GM18858 (cell line): ENCODE data around the gene AFAP1L2.

Experiments used
- ATAC-seq: cut with Tn5 transposase; IDR thresholded peaks from one replicate; pipeline ENCODE4 v1.9.1; 2021; ENCODE audit not compliant: unreplicated experiment

AFAP1L2 gene

DNA sequence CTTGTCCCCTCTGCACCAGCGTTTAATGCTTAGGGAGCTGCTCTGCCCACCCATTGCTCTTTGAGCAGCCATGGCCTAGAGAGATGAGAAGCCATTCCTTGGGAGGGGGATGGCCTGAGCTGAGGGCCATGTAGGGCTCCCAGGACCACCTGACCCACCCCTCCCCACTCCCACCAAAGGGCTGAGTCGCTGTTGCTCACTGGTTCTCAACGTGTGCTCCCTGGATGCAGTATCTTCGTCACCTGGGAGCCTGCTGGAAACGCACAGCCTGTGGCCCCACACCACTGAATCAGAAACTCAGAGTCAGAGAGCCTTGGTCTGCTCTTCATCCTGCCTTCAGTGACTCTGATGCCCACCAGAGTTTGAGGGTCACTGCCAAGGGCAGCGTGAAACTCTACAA, 128.2 kb downstream of the AFAP1L2 start:
- ATAC-seq, result no peak

DNA sequence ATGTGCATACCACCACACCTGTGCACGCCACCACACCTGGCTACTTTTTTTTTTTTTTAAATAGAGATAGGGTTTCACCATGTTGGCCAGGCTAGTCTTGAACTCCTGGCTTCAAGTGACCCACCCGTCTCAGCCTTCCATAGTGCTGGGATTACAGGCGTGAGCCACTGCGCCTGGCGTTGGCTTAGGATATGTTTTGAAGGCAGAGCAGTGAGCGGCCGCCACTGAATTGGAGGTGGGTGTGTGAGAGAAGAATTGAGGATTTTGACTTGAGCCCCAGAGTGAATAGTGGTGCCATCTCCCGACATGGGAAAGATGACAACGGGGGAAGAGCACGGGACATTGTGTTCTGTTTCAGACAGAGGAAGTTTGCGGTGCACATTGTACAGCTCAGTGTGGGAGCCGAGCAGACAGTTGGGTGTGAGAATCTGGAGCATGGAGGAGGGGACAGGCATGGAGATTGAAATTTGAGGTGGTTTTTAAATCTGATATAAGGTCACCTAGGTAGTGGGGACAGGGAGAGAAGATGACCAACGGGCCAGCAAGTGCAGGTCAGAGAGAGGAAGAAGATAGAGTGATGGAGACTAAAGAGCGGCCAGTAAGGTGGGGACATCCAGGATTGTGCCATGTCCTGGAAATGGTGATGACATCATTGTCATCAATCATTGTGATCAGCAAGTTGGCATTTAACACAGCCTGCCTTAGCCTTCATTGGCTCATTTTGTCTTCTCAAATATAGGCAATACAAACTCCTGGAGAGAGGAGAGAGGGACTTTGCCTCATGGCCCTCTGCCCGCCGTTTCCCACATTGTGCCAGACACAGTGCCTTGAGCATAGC, 129.5 kb downstream of the AFAP1L2 start:
- ATAC-seq, result no peak

DNA sequence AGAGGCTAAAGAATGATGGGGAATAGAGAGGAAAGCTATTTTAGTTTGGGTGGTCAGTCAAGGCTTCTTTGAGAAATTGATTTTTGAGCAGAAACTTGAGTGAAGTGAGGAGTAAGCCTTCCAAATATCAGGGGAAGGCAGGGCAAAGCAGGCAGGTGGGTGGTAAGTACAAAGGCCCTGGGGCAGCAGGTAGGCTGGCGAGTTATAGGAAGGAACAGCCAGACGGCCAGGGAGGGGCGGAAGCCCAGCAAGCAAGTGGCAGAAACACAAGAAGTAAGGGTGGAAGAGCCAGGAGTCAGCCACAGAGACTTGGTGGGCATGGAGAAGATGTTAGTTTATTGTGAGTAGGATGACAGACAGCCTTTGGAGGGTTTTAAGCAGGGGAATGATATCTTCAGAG, 130.4 kb downstream of the AFAP1L2 start:
- ATAC-seq, result no peak

DNA sequence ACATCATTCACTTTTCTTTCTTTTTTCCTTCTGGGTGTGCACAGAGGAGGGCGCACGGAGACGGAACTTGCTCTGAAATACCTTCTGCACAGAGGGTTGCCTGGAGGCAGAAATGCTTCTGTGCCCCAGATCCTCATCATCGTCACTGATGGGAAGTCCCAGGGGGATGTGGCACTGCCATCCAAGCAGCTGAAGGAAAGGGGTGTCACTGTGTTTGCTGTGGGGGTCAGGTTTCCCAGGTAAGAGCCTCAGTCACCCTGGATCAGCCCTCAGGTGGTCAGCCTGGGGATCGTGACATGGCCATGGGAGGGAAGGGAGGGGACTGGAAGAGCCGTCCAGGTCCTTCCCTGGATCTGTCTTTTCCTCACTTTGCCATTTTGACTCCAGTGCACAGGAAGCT, 131.6 kb downstream of the AFAP1L2 start:
- ATAC-seq, result no peak

DNA sequence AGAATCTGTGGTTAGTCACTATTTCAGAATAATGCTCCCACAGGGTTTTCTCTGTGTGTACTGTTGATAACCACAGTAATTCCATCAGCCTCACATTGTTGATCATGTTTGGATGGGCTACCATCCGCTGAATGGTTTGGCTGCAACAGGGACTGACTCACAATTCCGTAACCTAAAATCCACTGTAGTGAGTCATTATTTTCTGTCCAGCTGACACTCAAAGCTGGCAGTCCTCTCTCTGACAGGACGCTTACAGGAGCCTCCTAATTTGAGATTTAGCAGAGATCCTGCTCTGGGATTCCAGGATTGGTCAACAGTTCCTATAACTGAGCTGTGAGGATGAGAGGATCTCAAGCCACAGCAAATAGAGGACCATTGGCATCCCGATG, 132.5 kb downstream of the AFAP1L2 start:
- ATAC-seq, result no peak

DNA sequence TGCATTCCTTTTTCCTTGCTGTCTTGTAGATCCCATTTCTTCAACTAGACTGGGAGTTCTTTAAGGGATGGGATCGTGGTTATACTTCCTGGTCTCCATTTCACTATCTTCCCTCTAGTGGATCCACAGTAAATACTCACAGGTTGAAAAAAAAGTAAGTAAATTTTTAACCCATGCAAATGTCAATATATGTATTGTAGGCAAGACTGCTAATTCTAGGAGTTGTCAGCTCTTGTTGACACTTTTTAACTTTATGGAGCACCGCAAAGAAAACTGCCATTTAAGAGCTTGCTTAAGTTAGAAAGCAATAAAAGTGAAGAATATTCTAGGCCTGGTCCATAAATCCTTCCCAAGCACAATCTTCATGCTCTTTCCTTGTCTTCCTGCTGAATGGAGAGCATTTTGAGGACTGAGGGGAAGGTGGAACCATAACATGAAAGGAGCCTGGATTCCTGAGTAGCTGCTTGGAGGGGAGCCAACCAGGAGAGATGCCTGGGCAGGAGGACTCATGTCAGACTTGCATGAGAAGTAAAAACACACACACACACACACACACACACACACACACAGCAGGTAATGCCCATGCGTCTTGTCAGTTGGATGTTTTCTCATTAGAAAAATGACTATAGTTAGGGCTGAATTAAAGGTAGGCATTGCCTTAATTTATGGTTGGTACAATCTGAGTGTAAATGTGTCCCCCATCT, 133.1 kb downstream of the AFAP1L2 start:
- no peak for ATAC-seq

DNA sequence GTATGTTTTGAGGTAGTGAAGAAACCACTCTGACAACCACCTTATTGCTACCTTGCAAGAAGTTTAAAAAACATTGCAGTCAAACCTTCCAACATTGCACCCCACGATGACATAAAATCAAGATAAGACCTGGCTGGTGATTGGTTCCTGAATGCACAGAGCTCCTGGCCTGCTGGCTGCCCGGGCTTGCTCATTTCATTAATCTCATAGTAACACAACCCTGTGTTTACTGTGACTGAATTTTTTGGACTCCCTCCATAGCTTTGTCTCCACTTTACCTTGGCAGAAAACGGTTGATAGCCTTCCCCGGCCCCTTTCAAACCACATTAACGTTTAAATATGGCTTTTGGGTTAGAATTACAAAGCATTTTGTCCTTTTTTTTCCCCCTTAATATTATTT, 137.8 kb downstream of the AFAP1L2 start:
- no peak for ATAC-seq

DNA sequence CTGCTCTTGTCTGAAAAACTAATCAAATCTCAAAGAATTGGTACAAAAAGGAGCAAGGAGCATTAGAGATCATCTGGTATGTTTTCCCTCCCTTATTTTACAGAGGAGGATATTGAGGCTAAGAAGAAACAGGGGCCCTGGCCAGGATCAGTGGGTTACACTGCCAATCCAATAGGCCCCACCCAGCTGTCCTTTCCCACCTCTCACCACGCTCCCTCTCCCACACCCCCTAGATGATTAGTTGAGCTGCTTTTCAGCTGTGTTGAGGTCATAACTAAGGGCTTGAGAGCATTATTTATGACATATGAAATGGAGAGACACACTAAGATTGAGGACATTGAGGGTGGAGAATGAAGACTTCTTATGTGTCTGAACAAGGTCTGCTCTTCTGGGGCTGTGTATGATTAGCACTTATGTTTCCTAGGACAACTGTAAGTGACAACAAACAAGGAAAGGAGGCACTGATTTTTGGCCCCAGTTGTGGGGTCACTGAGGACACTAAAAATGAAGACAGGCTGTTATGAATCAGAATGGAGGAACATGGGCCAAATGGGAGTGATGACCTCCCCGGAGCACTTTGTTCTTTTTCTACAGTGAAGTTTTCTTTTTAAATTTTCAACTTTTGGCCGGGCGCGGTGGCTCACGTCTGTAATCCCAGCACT, 138.8 kb downstream of the AFAP1L2 start:
- ATAC-seq, result no peak

DNA sequence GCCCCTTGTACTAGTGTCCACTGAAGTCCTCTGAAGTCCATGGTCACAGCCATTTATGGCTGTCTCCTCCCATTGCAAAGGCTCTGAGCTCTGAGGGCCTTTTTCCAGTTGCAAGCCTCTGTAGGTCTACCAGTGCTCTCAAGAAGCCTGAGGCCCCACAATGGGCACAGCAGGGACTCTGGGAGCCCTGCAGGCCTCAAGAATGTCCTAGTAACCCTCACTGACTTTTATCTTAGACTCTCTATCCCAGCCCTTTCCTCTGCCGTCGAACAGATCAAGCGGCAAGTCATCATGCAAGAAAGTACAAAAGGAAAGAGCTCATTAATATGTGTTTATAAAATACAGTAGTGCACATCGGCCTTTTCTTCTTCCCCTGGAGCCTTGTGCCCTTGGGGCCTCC, 141.8 kb downstream of the AFAP1L2 start:
- no peak for ATAC-seq

DNA sequence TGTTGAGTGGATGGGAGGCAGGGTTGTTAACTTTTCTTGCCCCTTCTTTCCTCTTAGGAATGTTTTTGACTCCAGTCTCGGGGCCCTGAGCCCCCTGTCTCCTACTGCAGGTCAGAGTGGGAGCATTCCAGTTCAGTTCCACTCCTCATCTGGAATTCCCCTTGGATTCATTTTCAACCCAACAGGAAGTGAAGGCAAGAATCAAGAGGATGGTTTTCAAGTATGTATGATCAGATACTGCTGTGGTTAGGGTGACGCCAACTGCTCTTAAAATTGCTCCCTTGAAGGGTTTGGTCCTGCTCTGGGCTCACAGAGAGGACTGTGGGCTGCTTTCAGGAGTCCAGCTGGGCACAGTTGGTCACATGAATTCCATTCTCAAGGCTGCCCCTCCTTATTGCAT, 143.2 kb downstream of the AFAP1L2 start:
- ATAC-seq, result no peak

DNA sequence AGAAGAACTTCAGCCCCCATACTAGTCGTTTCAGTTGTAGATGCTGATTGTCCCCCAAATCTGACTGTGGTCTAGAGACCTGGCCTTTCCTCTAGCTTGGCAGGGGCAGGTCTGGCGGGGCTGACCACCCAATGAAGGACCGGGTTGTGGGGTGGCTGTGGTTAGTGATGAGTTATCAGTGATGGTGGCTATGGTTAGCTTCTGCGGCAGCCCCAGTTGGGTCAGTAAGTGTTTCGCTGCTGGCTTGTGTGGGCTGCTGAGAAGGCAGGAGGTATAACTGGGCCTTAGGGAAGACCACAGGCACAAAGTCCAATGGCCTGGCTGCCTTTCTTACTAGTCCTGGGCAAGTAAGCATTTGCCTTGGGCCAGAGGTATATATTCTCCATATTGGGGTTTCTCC, 143.9 kb downstream of the AFAP1L2 start:
- ATAC-seq, result no peak

DNA sequence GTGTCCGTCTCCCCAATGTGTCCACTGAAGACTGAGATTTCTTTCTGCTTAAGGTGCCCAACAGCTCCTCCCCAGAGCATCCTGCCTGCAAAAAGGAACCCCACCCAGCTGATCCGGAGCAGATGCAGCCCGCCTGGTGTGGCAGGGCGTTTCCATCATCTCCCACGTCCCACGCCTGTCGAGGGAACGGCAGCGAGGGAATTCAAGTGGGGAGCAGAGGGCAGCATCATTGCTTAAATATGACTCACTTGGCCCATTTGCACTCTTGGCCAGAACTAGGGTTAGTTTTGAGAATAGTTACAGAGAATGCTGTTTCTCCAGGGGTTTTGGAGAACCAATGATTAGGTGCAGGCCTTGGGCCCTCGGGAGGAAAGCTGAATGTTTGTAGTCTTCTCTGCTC, 144.5 kb downstream of the AFAP1L2 start:
- ATAC-seq, result no peak

DNA sequence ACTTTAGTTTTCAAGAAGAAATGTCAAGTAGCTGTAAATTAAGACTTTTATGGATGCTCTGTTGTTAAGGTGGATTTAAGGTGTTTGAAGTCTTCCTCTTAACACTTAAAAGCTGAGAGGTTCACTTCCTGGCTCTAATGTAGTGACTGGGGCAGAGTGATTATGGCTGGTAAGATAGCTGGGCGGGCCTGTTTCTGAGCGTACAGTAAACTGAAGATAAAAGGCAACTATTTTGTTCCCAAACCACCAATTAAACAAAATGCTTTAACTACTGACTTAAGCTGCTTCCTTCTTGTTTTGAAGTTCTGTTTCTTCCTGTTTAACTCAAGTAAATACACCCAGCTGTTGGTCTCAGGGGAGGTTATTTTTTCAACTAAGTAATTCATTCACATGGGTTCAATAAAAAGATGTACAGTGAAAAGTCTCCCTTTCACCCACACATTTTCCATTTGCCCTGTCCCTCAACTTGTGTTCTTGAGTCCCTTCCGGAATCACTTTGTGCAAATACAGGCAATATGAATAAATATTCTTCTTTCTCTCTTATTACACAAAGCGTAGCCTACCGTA, 145.9 kb downstream of the AFAP1L2 start:
- ATAC-seq, result no peak

DNA sequence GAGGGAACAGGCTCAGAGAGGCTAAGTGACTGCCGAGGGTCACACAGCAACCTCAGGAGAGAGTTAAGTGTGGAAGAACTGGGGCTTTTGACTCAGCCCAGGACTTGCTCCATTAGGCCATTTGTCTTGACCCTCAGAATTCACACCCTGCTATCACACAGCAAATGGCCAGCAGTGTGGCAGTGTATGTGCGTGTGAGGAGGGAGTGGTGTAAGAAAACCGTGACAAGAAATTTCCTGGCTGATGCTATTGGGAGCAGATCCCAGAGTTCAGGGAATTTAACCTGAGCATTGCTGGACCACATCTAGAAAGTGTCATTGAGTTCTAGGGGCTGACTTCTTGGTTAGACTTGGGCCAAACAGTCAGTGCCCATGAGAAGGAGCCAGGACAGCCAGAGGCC, 146.8 kb downstream of the AFAP1L2 start:
- no peak for ATAC-seq

DNA sequence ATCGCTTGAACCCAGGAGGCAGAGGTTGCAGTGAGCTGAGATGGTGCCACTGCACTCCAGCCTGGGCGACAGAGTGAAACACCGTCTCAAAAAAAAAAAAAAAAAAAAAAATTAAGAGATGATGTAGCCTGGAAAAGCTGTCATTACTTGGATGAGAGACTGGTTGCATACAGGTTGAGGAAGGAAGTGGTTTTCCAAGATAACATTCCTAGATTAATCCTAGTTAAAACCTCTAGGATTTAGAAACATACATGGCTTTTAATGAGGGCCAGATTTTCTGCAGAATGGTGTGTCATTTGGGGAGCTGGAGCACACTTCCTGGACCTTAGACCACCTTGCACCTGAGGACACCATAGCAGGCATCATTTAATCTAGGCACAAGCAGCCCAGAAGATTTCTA, 147.5 kb downstream of the AFAP1L2 start:
- ATAC-seq, result no peak

DNA sequence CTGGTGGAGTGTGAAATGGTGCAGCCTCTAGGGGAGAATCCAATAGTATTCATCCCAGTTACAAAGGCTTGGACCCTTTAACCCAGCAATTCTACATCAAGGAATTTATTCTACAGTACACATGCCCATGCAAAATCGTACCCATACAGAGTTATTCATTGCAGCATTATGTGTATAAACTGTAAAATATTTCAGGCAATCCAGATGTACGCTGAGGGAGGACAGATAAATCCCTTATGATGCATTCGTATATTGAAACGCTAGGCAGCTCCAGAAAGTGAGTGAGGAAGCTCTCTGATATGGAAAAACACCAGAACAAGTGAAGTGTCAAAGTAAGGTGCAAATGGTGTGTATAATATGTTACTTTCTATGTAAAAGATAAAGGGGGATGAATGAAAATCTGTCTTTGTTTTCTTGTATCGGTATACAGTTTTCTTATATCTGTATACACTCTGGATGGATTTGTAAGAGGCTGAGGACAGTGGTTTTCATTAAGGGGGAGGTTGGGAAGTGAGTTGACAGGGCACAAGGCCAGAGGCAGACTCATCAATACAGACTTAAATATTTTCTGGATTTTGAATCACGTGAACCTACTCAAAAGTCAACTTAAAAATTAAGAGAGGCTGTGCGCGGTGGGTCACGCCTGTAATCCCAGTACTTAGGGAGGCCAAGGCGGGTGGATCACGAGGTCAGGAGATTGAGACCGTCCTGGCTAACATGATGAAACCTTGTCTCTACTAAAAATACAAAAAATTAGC, 148.1 kb downstream of the AFAP1L2 start:
- ATAC-seq, result no peak

DNA sequence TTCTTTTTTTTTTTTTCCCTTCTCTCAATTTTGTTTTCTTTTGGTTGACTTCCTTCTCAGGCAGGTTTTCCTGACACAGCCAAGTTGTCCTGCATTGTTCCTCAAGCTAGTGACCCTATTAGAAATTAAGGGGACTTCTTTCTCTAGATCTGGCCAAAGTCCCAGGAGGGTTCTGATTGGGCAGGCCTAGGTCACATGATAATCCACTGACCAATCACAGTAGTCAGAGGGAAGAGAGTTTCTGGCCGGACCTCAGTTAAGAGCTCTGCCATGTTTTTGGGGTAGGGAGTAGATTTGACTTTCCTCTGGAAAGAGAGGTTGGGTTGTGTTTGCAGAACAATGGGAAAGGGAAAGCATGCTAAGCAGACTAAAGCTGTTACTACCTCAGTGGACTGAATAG, 149.1 kb downstream of the AFAP1L2 start:
- ATAC-seq, result no peak

DNA sequence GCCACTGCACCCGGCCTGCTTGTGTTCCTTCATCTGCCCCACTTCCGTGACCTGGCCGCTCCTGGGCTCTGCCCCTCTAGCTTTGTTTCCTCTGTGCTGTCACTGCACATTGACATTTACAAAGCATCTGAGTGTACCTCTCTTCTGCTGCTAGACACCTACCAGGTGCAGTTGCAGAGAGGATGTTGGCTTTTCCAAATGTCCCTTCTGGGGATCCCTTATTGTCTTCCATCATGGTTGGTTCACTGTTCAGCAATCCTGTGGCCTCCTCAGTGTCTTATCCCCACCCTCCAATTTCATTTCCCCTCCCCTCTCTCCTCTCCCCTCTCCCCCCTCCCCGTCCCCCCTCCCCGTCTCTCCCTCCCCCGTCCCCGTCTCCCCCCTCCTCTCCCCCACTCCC, 151.4 kb downstream of the AFAP1L2 start:
- no peak for ATAC-seq

DNA sequence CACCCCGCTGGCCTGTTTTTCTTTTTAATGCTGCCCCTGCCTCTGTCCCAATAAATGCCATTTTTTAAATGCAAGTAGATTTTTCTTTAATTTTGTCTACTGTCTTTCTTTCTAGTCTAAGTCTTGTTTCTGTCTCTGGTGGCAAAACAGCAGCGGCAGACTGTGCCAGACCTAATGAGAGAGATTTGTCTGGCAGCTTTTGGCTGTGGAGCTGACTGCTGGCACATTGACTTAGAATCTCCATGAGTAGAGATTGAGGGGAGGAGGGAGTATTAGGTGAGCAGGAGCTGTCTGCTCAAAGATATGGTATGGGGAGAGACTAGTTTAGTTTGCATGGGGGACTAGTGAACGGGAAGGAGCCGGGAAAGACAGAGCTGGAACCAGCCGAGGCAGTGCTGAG, 152.2 kb downstream of the AFAP1L2 start:
- ATAC-seq, result no peak

DNA sequence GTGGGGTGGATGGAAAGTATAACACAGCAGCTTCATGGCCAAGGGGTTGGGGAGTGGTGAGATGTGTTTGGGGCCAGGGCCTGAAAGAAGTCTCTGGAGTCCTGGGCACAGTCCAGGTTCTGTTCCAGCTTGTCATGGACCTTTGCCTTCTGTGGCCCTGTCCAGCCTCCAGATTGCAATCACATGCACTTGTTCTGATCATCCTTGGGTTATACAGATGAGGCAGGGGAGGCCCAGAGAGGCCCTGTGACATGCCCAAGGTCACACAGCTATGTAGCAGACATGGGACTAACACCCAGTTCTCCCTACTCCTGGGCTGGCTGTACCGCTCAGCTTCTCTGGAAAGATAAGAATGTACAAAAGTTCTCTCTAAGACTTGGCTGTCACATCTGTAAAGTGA, 153.6 kb downstream of the AFAP1L2 start:
- no peak for ATAC-seq

DNA sequence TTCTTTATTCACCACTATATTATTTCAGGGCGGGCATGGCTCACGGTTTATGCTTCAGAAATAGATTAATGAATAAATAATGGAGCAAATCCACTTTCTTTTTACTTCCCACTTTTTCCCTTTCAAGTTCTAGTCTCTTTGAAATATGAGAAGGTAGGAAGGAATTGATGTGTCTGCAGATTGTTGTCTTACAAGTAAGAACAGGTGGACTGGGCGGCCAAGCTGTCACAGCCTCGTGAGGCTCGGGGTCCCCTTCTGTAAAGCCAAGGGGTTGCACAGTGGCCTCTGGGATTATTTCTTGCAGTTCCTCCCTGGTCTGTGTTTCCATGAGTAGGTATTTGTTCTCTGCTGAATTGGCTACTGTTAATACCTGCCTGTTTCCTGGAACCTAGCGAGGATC, 154.1 kb downstream of the AFAP1L2 start:
- ATAC-seq, result no peak
